ENCODE data around the gene GPANK1.

DNA sequence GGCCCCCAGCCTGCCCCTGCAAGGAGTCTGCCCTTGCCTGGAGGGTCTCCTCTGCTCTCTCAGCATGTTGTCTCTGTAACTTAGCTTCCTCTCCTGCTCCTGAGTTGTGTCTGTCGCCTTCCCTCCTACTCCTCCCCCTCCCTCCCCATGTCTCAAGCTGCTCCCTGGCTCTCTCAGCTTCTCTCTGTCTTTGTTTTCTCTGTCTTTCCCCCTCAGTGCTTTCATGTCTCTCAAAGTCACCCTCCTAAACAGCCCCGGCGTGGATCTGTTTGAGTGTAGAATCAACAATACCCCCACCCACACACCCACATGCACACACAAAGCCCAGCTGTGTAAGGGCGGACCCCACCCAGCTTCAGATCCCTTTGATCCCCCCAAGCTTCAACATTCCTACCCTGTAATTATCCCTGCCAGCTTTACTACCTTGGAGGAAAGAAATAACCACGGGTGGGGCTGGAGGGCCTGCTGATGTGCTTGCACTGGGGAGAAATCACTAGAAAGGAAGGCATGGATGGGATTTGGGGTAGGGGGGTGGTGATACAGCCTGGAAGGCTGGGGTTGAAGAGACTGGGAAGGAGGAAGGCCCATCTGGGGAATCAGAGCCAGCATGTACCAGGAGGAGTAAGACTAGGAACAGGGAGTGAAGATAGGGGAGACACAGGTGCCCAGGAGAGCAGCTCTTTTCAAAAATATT lies 49.3 kb upstream of the GPANK1 start:
- TF ChIP-seq CTCF (IDR thresholded peaks at IDR 0.05) = no peak
- no peak for TF ChIP-seq POLR2A (IDR thresholded peaks at IDR 0.05)
